ENCODE data around the gene FYB1.

FYB1 gene

DNA sequence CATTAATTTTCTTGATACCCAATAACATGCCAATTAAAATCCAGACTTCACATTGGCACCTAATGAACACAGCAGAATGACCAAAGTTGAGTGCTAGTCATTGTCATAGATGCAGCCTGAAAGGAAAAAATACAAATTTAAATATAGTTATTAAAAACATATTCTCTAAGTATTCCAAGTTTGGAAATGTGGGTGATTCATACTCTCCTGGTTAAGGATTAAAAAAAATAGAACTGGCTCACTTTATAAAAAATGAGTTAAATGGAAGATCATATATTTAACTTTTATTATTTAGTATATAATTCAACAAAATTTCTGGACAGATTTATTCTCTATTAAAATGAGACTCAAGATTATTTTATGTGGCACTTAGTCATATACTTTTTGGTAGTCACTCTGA, 112.0 kb downstream of the FYB1 start:
- H3K4me3 ChIP-seq (ENCODE audit: low read depth, low read length) = no peak overlapping the region
- DNase-seq (ENCODE audit: low read depth) = no peak
- TF ChIP-seq CTCF (IDR thresholded peaks at IDR 0.05; ENCODE audit: control insufficient read depth, extremely low read depth, insufficient read depth) = no peak

DNA sequence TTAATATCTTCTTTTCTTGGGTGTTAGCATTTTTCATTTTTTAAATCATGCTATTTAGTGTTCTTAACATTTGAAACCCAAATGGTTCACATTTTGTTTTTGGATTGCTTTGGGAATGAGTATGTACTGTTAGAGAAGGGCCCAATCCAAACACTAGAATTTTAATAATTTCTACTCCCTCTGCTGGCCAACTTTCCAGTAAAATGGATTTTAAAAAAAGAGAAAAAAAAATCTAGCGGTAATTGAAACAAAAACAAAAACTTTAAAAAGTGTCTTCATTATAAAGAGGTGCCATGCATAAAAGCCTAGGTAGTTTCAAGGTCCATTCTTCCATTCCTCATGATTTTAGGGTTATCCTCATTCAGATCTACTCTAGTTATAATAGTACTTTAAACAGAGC, 113.0 kb downstream of the FYB1 start:
- TF ChIP-seq CTCF (IDR thresholded peaks at IDR 0.05; ENCODE audit: control insufficient read depth, extremely low read depth, insufficient read depth) = no peak
- H3K4me3 ChIP-seq (ENCODE audit: low read depth, low read length) = no peak overlapping the region
- DNase-seq (ENCODE audit: low read depth) = no peak

GRCh38 chr5:39104221-39104620, 115.1 kb downstream of the FYB1 start:
- DNase-seq (ENCODE audit: low read depth) = no peak
- no peak for TF ChIP-seq CTCF (IDR thresholded peaks at IDR 0.05; ENCODE audit: control insufficient read depth, extremely low read depth, insufficient read depth)
- H3K4me3 ChIP-seq (ENCODE audit: low read depth, low read length) = no peak overlapping the region

GRCh38 chr5:39102684-39103155, 116.6 kb downstream of the FYB1 start:
- no peak for TF ChIP-seq CTCF (IDR thresholded peaks at IDR 0.05; ENCODE audit: control insufficient read depth, extremely low read depth, insufficient read depth)
- no peak for DNase-seq (ENCODE audit: low read depth)
- H3K4me3 ChIP-seq (ENCODE audit: low read depth, low read length) = no peak overlapping the region

DNA sequence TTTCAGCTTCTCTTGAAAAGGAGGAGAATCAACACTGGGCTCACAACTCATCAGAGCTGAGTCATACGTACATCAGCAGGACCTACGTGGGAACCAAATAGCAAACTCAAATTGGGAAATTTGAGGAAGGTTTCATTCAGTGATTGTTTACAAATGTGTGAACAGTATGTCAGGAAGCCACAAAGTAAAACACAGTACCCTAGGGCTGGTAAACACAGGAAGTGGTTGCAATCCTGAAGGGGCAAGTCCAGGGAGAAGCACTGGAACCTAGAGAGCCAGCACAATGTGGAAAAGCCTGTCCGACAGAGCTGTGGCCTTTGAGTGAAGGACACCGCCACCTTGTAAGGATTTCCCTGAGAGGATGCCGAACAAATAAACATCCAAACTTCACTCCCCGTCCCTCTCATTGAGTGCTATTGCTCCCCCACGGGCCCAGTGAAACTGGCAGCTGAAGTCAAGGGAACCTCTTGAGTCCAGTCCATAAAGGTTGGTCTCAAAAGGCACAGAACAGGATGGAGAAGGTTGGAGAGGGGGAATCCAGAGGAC, 118.4 kb downstream of the FYB1 start:
- no peak overlapping the region for H3K4me3 ChIP-seq (ENCODE audit: low read depth, low read length)
- no peak for TF ChIP-seq CTCF (IDR thresholded peaks at IDR 0.05; ENCODE audit: control insufficient read depth, extremely low read depth, insufficient read depth)
- DNase-seq (ENCODE audit: low read depth) = no peak

DNA sequence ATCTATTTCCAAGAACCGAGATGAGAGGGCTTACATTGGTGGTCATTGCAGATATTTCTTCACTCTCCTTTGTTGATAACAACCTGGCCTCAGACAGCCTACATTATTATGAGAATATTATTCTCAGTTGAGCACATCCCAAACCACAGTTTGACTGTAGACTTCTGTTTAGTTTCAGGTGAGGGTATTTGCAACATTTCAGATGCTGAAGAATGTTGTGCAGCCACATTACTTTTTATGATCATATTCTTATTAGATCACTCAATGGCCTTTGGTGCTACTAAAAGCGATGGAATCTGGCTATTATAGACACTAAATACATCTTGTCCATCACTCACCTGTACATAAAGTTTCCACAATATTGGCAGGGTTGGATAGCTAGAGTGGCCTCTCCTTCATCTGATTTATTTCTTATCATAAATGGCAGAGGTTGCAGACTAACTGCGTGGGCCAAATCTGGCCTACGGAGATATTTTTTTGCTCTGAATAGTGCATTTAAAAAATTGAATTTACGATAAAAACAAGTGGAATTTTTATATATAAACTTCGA, 119.0 kb downstream of the FYB1 start:
- TF ChIP-seq CTCF (IDR thresholded peaks at IDR 0.05; ENCODE audit: control insufficient read depth, extremely low read depth, insufficient read depth) = no peak
- no peak overlapping the region for H3K4me3 ChIP-seq (ENCODE audit: low read depth, low read length)
- no peak for DNase-seq (ENCODE audit: low read depth)

- H3K4me3 ChIP-seq (ENCODE audit: low read depth, low read length) = no peak overlapping the region
- no peak for TF ChIP-seq CTCF (IDR thresholded peaks at IDR 0.05; ENCODE audit: control insufficient read depth, extremely low read depth, insufficient read depth)
- DNase-seq (ENCODE audit: low read depth) = no peak
Observed at GRCh38 chr5:39099831-39100230, 119.5 kb downstream of the FYB1 start.
